Fibroblast of peridontal ligament (primary cell): ENCODE measurements around the gene NFIL3.
A peak's percentile ranks its signal among the peaks of the same experiment; 100 is the strongest.

ENCODE experiments used
- DNase-seq: peaks from one replicate; pipeline ENCODE4 v3.0.0-alpha.2; 2010; ENCODE audit errors: extremely low read depth

The NFIL3 gene

GRCh38 chr9:91422758-91423711, 597 bp downstream of the NFIL3 start:
- peak; percentile 90 for DNase-seq

- peak; percentile 61 for DNase-seq
Measured at GRCh38 chr9:91421971-91422757, 1.5 kb downstream of the NFIL3 start.

GRCh38 chr9:91421128-91421765, 2.4 kb downstream of the NFIL3 start:
- DNase-seq = peak; percentile 59

- DNase-seq = peak; percentile 51
Measured at GRCh38 chr9:91420501-91421127, 3.0 kb downstream of the NFIL3 start.

GRCh38 chr9:91419222-91420191, 4.1 kb downstream of the NFIL3 start:
- peak; percentile 99 for DNase-seq

GRCh38 chr9:91418215-91418610, 5.4 kb downstream of the NFIL3 start:
- DNase-seq = peak; percentile 25

- peak; percentile 42 for DNase-seq
Measured at GRCh38 chr9:91417602-91418214, 5.9 kb downstream of the NFIL3 start.

- peak; percentile 43 for DNase-seq
Measured at GRCh38 chr9:91416096-91416712, 7.4 kb downstream of the NFIL3 start.

- DNase-seq = no peak
Measured at GRCh38 chr9:91415290-91415689, 8.3 kb downstream of the NFIL3 start.

- no peak for DNase-seq
Measured at GRCh38 chr9:91412941-91413340, 10.7 kb downstream of the NFIL3 start.

GRCh38 chr9:91411096-91411771, 12.4 kb downstream of the NFIL3 start:
- no peak for DNase-seq

GRCh38 chr9:91410161-91410560, 13.5 kb downstream of the NFIL3 start:
- no peak for DNase-seq

GRCh38 chr9:91408475-91408874, 15.2 kb downstream of the NFIL3 start:
- no peak for DNase-seq

GRCh38 chr9:91407580-91408318, 15.9 kb downstream of the NFIL3 start:
- DNase-seq = no peak

- DNase-seq = no peak
Measured at GRCh38 chr9:91405343-91406077, 18.1 kb downstream of the NFIL3 start.

GRCh38 chr9:91403665-91404543, 19.7 kb downstream of the NFIL3 start:
- DNase-seq = no peak

GRCh38 chr9:91398926-91399325, 24.7 kb downstream of the NFIL3 start:
- no peak for DNase-seq
